Testis (tissue), 2 donors: Measurements from ENCODE around the gene LGSN.
"Not testable (repeated sequence)": the region's sequence is repeated elsewhere in the genome, so short reads cannot be mapped to it uniquely, and the experiment has no call there.

Experiments used
- POLR2A ChIP-seq: fragments of 450-650 bp; IDR thresholded peaks from one replicate; pipeline ENCODE4 v1.6.1; 2017; ENCODE audit warnings: antibody characterized with exemption, mild to moderate bottlenecking, moderate library complexity
- TF ChIP-seq, protein P1 (sequence below), 3 experiments: fragments of 450-650 bp in 2 of 3; fragments of 200-600 bp in 1 of 3; sonication (generic) in 1 of 3; IDR thresholded peaks; one replicate each; pipeline ENCODE4 v1.5.1; 2016 to 2019; ENCODE audit warnings: antibody characterized with exemption in 3 of 3, mild to moderate bottlenecking in 2 of 3, moderate library complexity in 1 of 3

DNA sequence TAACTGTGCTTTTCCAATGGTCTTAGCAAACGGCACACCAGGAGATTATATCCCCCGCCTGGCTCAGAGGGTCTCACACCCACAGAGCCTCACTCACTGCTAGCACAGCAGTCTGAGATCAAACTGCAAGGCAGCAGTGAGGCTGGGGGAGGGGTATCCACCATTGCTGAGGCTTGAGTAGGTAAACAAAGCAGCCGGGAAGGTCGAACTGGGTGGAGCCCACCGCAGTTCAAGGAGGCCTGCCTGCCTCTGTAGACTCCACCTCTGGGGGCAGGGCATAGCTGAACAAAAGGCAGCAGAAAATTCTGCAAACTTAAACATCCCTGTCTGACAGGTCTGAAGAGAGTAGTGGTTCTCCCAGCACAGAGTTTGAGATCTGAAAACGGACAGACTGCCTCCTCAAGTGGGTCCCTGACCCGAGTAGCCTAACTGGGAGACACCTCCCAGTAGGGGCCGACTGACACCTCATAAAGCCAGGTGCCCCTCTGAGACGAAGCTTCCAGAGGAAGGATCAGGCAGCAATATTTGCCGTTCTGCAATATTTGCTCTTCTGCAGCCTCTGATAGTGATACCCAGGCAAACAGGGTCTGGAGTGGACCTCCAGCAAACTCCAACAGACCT lies 42.8 kb upstream of the LGSN start:
- TF ChIP-seq, protein P1, sequence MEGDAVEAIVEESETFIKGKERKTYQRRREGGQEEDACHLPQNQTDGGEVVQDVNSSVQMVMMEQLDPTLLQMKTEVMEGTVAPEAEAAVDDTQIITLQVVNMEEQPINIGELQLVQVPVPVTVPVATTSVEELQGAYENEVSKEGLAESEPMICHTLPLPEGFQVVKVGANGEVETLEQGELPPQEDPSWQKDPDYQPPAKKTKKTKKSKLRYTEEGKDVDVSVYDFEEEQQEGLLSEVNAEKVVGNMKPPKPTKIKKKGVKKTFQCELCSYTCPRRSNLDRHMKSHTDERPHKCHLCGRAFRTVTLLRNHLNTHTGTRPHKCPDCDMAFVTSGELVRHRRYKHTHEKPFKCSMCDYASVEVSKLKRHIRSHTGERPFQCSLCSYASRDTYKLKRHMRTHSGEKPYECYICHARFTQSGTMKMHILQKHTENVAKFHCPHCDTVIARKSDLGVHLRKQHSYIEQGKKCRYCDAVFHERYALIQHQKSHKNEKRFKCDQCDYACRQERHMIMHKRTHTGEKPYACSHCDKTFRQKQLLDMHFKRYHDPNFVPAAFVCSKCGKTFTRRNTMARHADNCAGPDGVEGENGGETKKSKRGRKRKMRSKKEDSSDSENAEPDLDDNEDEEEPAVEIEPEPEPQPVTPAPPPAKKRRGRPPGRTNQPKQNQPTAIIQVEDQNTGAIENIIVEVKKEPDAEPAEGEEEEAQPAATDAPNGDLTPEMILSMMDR (IDR thresholded peaks at IDR 0.05) = not testable (repeated sequence)
- not testable (repeated sequence) for TF ChIP-seq POLR2A
